Metanephros (tissue), 2 donors: ENCODE measurements around the gene RGS16. TPM values are rescaled to one million over a fixed set of nuclear protein-coding genes. Genes with fewer than 3 reads are reported as not detected.

ENCODE experiments used
- small RNA-seq: library from RNA; depleted of rRNA; stranded (forward); fragments of <200 nt; gene quantifications from one replicate; pipeline ENCODE3, GENCODE V24; 2014; ENCODE audit warnings: low replicate concordance
- total RNA-seq: library from RNA; depleted of rRNA; stranded (reverse); fragments of >200 nt; gene quantifications from one replicate; pipeline ENCODE4 v1.2.3, GENCODE V29; 2014

Gene RGS16, protein sequence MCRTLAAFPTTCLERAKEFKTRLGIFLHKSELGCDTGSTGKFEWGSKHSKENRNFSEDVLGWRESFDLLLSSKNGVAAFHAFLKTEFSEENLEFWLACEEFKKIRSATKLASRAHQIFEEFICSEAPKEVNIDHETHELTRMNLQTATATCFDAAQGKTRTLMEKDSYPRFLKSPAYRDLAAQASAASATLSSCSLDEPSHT
- 3.7 TPM for total RNA-seq

DNA sequence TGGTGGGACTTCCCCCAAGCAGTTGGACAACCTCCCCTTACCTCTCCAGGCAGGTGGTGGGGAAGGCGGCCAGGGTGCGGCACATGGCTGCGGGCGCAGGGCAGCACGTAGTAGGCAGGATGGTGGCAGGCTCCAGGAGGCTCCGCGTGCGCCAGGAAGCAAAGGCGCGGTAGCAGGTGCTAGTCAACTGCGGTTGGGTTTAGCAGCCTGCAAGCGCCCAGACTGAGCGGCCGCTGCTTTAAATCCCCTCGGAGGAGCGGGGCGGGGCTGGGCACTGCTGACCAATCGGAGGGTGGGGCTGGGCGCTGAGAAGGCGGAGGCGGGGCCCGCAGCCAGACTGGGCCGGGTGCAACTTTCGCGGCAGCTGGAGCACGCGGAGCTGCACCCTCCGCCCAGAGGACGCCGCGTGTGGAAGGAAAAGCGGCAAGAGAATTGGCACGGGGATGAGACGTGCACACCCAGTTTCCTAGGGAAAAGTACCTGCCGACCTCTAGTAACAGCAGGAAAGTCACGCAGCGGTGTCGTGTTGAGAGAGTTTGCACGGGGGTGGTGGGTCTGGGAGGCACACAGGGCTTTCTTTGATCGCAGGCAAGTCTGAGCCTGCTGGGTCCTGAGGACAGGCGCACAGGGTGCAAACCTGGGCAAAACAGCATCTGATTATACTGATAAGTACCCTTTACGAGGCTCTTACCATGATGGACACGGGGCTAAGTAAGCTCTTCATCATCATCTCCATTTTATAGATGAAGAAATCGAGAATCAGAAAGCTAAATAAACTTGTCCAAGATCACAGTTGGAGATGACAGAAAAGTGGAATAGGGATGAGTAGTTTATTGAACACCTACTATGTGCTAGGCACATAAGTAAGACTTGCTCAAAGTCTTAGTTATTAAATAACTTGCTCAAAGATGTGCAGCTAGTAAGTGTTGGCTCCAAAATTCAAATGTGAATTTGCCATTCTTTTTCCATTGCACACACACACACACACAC lies at the start of gene RGS16:
Gene RGS16 (minus strand): TSS at position 215 of the 990 bp plus-strand sequence. CDS start 130 bp downstream, at position 85.

DNA sequence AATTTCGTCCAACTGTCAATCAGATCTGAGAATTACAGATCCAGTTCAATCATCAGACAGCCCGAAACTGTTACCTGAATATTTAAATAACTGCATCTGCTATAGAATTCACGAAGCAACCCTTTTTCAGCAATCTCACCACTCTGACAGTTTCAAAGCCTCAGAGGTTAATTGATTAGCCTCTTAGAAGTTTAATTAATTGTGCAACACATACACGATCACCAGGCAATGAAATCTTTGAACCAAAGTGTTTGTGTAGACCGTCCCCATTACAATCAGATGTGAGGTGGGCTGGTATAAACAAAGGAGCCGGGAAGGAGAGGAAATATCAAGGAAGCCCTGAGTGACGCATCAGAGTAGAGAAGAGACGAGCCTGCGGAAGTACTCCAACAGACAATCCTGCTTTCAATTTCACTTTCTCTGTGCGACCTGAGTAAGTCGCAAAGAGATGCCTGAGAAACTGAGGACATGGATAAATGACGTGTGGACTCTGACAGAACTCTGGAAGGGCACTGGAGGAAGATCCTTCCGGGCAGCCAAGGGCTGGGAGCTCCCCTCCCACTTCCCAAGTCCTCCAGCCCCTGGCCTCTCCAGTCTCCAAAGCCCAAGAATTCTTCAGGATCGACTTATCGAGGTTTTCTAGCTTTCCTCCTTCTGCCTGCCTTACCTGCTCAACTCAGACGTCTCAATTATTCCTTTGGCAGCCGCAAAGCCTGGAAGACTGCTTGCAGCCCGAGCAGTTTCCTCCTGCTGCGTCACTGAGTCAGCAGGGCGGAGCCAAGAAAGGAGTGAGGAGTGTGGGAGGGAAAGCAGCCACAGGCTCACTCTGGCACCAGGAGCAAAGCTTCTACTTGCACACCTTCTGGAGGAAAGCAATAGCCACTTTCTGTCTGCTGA lies 15.4 kb downstream of the RGS16 start, which contains the start of gene RNASEL:
Gene RNASEL (minus strand): TSS at position 757 of the 897 bp plus-strand sequence. CDS start 2,450 bp downstream, outside the sequence.

Small RNAs within 50 kb of the gene (small RNA-seq; reads per million reads assigned to genes)
- not detected for gene RF00017

Other genes starting within 250 kb of the RGS16 start
- gene GLUL, start 212.6 kb downstream of the RGS16 start, total RNA-seq, result 399 TPM
- gene TEDDM1, start 203.7 kb downstream of the RGS16 start, total RNA-seq, result not detected
- not detected for gene RGSL1, start 154.2 kb downstream of the RGS16 start, total RNA-seq
- 8.7 TPM for gene RNASEL, start 15.1 kb downstream of the RGS16 start, total RNA-seq
- gene RGS8, start 80.2 kb upstream of the RGS16 start, total RNA-seq, result not detected
- 11.4 TPM for gene NPL, start 185.4 kb upstream of the RGS16 start, total RNA-seq
- 164 TPM for gene DHX9, start 235.0 kb upstream of the RGS16 start, total RNA-seq